ENCODE results near the gene CEP85L. TPM values are rescaled to one million over a fixed set of nuclear protein-coding genes. Genes with fewer than 3 reads are reported as not detected.

Gene CEP85L
- total and polyA plus RNA-seq, 2 experiments from 2014 or later, result 9.1 to 10.1 TPM

DNA sequence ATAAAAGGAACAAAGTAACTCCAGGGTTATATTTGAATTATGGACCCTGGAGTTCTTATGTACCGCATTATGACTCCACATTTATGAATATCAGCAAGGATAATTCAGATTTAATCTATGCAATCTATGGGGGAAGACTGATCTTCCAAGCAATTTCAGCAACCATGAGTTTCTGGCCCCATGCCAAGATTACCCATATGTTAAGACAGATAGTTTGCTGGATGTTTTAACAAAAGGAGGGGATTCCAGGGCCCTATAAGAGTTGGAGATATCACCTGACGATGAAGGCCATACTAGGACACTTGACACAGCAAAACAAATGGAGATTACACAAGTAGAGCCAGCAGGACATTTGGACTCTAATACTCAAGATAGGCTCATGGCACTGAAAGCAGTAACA lies 149.2 kb downstream of the CEP85L start (continued):
- TF ChIP-seq ZNF331 (CRISPR knock-in tag; IDR thresholded peaks at IDR 0.05; ENCODE audit: low read depth) (no peak), EZH2phosphoT487 (IDR thresholded peaks at IDR 0.05; ENCODE audit: unreplicated experiment) (no peak), POLR2AphosphoS5 (IDR thresholded peaks at IDR 0.05; ENCODE audit: low read depth) (no peak), JUNB (IDR thresholded peaks at IDR 0.05; ENCODE audit: unreplicated experiment) (no peak)

DNA sequence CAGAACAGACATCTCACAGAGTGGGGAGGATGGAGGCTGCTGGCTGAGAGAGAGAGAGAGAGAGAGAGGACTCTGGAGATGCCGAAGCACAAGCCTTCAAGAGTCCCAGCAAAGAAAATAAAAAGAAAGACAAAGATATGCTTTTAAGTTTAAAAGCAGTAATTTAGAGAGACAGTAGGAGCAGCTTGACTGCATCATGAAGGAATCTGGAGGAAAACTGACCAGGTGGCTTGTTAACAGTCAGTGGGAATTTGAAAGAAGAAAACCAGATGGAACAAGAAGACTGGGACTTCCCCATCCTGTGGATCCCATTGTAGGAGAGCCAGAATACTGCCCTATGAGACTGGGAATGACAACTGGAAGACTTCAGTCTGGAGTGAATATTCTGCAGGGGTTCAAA lies 149.6 kb downstream of the CEP85L start:
- no peaks in the 10 kb centered on the region for H3K4me1 Mint-ChIP-seq
- Histone ChIP-seq H3K4me3 (no peak overlapping the region), H3K4me2 (no peak overlapping the region), H3K9me2 (ENCODE audit: insufficient read depth) (no peaks in the 10 kb centered on the region), H4K20me1 (replicated peaks; ENCODE audit: insufficient read depth) (no peaks in the 10 kb centered on the region), H2AFZ (no peak overlapping the region), H3K36me3 (ENCODE audit: insufficient read depth) (no peaks in the 10 kb centered on the region; the same call in 1 of the 2 replicates), H3K27me3 (ENCODE audit: insufficient read depth) (no peaks in the 10 kb centered on the region), H3K4me1 (ENCODE audit: insufficient read depth) (no peaks in the 10 kb centered on the region), H3K79me2 (replicated peaks; ENCODE audit: insufficient read depth) (0 out of 2 replicates have a peak, but pooled peaks cover 1% of the 10 kb centered on the region), H3F3A (replicated peaks; ENCODE audit: low read depth) (no peaks in the 10 kb centered on the region), H3K27ac (ENCODE audit: low read depth) (no peak overlapping the region)
- H3K4me3 Mint-ChIP-seq, result no peak overlapping the region
- no peak overlapping the region for H3K27ac Mint-ChIP-seq
- TF ChIP-seq POLR2AphosphoS5 (IDR thresholded peaks at IDR 0.05; ENCODE audit: low read depth), result no peak
- TF ChIP-seq NANOG (IDR thresholded peaks at IDR 0.05; ENCODE audit: borderline replicate concordance), result no peak
- no peak for TF ChIP-seq ZNF114 (CRISPR knock-in tag; IDR thresholded peaks at IDR 0.05)
- no peak for TF ChIP-seq EZH2phosphoT487 (IDR thresholded peaks at IDR 0.05; ENCODE audit: unreplicated experiment)
- no peak for TF ChIP-seq CREB1 (CRISPR knock-in tag; IDR thresholded peaks at IDR 0.05; ENCODE audit: low read depth)
- TF ChIP-seq, protein P1, sequence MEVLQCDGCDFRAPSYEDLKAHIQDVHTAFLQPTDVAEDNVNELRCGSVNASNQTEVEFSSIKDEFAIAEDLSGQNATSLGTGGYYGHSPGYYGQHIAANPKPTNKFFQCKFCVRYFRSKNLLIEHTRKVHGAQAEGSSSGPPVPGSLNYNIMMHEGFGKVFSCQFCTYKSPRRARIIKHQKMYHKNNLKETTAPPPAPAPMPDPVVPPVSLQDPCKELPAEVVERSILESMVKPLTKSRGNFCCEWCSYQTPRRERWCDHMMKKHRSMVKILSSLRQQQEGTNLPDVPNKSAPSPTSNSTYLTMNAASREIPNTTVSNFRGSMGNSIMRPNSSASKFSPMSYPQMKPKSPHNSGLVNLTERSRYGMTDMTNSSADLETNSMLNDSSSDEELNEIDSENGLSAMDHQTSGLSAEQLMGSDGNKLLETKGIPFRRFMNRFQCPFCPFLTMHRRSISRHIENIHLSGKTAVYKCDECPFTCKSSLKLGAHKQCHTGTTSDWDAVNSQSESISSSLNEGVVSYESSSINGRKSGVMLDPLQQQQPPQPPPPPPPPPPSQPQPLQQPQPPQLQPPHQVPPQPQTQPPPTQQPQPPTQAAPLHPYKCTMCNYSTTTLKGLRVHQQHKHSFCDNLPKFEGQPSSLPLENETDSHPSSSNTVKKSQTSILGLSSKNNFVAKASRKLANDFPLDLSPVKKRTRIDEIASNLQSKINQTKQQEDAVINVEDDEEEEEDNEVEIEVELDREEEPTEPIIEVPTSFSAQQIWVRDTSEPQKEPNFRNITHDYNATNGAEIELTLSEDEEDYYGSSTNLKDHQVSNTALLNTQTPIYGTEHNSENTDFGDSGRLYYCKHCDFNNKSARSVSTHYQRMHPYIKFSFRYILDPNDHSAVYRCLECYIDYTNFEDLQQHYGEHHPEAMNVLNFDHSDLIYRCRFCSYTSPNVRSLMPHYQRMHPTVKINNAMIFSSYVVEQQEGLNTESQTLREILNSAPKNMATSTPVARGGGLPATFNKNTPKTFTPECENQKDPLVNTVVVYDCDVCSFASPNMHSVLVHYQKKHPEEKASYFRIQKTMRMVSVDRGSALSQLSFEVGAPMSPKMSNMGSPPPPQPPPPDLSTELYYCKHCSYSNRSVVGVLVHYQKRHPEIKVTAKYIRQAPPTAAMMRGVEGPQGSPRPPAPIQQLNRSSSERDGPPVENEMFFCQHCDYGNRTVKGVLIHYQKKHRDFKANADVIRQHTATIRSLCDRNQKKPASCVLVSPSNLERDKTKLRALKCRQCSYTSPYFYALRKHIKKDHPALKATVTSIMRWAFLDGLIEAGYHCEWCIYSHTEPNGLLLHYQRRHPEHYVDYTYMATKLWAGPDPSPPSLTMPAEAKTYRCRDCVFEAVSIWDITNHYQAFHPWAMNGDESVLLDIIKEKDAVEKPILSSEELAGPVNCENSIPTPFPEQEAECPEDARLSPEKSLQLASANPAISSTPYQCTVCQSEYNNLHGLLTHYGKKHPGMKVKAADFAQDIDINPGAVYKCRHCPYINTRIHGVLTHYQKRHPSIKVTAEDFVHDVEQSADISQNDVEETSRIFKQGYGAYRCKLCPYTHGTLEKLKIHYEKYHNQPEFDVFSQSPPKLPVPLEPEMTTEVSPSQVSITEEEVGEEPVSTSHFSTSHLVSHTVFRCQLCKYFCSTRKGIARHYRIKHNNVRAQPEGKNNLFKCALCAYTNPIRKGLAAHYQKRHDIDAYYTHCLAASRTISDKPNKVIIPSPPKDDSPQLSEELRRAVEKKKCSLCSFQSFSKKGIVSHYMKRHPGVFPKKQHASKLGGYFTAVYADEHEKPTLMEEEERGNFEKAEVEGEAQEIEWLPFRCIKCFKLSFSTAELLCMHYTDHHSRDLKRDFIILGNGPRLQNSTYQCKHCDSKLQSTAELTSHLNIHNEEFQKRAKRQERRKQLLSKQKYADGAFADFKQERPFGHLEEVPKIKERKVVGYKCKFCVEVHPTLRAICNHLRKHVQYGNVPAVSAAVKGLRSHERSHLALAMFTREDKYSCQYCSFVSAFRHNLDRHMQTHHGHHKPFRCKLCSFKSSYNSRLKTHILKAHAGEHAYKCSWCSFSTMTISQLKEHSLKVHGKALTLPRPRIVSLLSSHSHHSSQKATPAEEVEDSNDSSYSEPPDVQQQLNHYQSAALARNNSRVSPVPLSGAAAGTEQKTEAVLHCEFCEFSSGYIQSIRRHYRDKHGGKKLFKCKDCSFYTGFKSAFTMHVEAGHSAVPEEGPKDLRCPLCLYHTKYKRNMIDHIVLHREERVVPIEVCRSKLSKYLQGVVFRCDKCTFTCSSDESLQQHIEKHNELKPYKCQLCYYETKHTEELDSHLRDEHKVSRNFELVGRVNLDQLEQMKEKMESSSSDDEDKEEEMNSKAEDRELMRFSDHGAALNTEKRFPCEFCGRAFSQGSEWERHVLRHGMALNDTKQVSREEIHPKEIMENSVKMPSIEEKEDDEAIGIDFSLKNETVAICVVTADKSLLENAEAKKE (CRISPR knock-in tag; IDR thresholded peaks at IDR 0.05), result no peak
- H3K36me3 Mint-ChIP-seq (ENCODE audit: low read depth), result peaks cover 21% of the 10 kb centered on the region; the same call in 2 of the 3 replicates
- ATAC-seq (no peak), DNase-seq (ENCODE audit: low spot score) (no peak)
- H3K27me3 Mint-ChIP-seq (ENCODE audit: insufficient read depth, low read depth, poor library complexity), result peaks cover 3% of the 10 kb centered on the region
- H3K9me3 Mint-ChIP-seq, result peaks cover 11% of the 10 kb centered on the region
